Urothelium cell line (cell line): Measurements from ENCODE around the gene GSX2.
"Not testable (repeated sequence)": the region's sequence is repeated elsewhere in the genome, so short reads cannot be mapped to it uniquely, and the experiment has no call there.

ENCODE experiments used
- DNase-seq: peaks from one replicate; pipeline ENCODE4 v3.0.0; 2011; ENCODE audit warnings: low spot score, mixed read lengths
- FAIRE-seq: peaks from 2 replicates; lab custom pipeline; 2011; peaks lifted over from hg19 to GRCh38; lab: Jason Lieb, UNC

The GSX2 gene

DNA sequence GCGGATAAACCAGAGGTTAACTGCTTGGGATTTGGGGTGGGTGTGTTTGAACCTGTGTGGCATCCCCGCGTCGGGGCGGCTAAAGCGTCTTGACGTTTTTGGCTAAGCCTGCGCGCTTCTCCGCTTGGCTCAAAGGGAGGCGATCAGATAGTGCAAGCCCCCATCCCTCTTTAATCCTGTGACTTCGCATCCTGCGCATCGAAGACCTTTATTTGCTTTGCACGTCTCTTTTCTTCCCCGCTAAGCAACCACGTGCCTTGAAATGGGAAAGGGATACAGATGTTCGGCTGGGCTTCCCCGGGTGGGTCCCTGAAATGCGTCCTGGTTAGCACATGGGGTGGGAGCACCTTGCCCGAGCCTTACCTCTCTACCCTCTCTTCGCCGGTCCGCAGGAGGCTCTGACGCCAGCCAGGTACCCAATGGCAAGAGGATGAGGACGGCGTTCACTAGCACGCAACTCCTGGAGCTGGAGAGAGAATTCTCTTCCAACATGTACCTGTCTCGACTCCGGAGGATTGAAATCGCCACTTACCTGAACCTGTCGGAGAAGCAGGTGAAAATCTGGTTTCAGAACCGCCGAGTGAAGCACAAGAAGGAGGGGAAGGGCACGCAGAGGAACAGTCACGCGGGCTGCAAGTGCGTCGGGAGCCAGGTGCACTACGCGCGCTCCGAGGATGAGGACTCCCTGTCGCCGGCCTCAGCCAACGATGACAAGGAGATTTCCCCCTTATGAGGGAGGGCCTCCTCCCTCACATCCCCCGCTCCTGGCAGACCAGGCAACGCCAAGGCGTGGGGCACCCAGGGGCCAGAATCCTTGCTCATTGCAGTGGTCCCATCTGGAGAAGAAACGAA lies 1.5 kb downstream of the GSX2 start:
- DNase-seq (no peak), FAIRE-seq (no peak)

DNA sequence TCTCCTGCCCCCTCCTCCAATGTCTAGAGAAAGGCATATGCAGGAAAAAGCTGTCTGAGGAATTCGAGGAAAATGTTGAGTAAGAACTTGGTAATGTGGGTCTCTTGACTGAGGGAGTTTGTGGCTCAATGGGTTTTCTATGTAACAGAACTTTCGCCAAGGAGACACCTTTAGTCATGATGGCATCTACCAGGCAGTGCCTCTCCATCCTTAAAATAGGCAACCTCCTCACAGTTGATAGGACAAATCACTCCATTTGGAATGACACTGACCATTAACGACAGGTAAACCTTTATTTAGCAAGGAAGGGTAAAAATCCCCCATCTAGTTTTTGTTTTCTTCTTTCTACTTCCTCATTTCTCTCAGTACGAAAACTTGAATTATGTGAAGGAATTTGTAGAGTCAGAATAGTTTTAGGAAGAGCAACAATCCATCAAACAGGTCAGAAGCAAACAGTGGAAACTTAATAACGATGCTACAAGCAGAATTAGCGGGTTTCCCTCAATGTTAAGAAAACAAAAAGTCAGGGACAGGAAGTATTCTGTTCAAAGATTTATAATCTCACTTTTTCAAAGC lies 2.7 kb downstream of the GSX2 start:
- FAIRE-seq, result no peak
- no peak for DNase-seq

DNA sequence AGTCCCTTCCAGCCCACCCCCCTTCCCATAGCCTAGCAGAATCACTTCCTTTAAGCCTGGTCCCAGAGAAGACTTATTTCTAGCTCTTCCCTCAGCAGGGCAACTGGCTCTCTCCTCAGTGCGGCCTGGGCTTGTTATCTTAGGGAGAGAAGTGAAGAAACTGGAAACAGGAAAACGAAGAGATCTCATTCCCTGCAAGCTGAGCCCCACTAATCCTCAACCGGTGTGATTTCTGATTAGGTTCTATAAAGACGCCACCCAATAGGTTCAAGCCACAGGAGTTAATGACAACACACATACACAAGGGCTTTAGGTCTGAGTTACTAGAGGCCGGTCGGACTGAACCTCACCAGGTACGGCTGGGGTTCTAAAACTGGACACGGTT lies 3.2 kb downstream of the GSX2 start:
- FAIRE-seq (no peak), DNase-seq (no peak)

DNA sequence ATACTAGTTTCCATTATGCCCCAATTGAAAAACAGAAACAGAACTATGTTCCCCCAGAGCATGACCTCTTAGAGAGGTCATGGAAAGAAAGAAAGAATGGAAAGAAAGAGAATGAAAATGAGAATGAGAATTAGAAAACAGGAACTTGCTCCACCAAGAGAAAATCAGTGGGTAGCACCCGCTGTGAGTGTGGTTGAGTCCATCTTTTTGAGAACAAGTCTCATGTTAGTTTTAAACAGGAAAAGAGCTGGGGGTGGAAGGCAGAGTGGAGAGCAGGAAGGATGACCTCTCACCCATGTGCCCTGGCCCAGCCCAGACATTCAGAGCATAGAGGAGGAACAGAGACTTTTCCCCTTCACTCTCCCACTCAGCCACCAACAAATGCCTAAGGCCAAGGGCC lies 4.9 kb downstream of the GSX2 start:
- FAIRE-seq, result no peak
- DNase-seq, result no peak

DNA sequence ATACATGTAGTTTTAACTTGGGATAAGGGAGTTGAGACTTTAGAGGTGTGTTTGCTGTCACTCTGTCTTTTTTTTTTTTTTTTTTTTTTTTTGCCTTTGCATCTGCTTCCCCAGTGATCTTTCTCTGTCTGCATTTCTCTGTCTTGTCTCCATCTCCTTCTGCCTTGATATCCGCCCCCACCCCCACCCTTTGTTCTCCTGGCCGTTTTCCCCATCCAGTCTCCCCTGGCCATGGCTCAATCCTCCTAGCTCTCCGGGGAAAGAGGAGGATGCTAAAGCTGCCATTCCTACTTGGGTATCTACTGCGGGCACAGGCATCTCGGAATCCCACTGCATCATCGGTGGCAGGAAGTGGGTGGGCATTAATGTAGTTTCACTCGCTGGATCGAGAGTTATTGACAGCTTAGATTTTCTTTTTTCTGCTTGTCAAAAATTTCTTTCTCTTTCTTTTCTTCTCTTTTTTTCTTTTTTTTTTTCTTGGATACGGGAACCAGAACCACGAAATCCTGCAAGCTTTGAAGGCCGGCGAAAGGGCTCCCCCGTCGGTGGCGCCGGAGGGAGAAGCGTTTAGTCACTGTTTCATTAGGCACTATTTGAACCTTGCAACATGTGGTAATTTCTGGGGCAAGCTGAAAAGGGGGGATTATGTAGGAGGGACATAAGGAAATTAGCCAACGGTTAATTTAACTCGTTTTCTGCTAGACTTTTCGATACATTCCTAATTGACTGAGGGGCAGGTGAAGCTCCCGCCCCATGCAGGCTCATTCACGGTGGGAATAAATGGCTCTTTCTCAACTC lies 8.2 kb downstream of the GSX2 start:
- no peak for FAIRE-seq

DNA sequence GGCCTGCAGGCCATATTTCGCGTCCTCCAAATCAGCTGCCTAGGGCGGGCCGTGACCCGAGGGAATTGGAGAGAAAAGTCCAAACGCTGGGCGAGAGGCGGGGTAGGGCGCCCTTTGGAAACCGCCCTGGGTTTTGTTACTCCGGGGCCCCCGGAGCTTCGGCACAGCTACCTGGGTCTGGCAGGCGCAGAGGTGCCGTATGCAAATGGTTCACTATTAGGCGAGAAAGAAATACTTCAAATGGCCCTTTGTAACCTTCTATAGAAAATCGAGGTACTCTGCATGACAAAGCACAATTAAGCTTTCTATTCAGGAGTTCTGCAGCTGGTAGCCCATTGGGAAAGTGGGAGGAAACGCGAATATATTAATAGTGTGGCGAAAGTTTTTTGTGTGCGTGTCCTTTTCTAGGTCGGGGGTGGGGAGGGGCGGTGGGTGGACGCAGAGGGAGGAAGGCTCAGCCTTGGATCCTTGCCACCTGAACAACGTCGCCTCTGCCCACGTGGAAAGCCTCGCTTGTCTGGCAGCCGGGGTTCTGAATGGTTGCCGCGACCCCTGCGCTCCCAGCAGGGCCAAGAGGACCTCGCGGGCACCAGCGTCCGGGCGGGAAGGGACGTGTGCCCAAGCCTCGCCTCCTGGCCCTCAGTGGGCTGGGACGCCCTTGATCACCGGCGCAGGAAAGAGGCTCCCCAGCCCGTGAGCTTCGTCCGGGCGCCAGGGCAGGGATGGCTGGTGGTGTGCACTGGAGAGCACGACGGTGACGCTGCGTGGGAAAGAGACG lies 9.5 kb downstream of the GSX2 start:
- DNase-seq (no peak), FAIRE-seq (no peak)

More for the DNA sequence above, 8.2 kb downstream of the GSX2 start:
- no peak for DNase-seq

DNA sequence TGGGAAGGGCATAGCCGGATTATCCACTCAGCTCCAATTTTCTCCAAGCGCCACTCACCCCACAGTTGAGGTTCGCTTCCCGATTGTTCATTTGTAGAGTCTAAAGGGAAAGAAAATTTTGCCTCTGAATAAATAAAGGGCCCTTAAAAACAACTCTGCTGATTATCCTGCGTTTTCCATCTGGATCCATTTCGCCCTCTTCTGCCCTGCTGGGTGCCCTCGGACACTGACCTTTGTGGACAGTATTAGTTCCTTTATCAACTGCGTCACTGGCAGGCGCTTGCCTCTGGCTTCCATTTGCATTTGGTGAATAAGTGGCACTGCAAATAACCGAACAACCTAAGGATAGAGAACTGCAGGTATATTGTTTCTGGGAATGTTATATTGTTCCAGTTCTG lies 10.1 kb downstream of the GSX2 start:
- DNase-seq (no peak), FAIRE-seq (no peak)

DNA sequence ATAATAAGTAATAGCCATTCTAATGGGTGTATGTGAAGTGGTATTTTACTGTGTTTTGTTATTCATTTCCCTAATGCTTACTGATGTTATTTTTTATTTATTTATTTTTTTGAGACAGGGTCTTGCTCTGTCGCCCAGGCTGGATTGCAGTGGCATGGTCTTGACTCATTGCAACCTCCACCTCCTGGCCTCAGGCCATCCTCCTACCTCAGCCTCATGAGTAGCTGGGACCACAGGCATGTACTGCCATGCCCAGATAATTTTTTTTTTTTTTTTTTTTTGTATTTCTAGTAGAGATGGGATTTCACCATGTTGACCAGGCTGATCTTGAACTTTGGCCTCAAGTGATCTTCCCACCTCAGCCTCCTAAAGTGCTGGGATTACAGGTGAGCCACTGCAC lies 13.2 kb downstream of the GSX2 start:
- DNase-seq, result not testable (repeated sequence)

DNA sequence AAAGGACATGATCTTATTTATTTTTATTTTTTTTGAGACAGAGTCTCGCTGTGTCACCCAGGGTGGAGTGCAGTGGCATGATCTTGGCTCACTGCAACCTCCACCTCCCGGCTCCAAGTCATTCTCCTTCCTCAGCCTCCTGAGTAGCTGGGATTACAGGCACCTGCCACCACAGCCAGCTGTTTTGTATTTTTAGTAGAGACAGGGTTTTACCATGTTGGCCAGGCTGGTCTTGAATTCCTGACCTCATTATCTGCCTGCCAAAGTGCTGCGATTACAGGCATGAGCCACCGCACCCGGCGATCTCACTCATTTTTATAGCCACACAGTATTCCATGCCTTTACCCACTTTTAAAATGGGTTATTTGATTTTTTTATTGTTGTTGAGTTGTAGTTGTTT lies 16.3 kb downstream of the GSX2 start:
- not testable (repeated sequence) for FAIRE-seq, DNase-seq

More for the DNA sequence above, 13.2 kb downstream of the GSX2 start:
- not testable (repeated sequence) for FAIRE-seq

DNA sequence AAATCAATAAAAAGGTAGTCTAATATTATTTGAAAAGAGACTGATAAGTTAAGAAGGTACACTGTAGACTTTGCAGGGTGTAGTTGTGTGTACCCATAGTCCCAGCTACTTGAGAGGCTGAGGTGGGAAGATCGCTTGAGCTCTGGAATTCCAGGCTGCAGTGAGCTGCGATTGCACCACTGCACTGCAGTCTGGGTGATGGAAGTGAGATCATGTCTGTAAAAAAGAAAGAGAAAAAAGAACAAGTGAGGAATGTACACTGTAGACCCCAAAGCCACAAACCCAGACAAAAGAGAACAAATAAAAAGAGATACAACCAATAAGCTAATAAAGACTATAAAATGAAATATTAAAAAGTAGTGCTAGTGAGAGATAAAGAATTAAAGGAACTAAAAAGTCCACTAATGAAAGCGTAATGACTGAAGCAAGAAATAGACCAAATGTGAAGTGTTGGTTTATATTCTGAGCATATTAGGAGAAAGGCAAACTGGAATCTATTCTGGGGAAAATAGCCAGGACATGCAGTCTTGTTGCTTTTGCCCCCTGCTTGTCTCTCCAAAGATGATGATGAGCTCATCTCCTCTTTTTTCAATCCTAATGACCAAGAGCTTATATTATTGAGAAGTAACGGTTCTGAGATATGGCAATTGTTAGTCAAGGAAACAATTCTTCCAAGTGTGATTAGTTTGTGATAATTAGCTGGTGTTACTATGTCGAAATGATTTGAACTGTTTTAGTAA lies 19.1 kb downstream of the GSX2 start:
- no peak for FAIRE-seq
- no peak for DNase-seq

DNA sequence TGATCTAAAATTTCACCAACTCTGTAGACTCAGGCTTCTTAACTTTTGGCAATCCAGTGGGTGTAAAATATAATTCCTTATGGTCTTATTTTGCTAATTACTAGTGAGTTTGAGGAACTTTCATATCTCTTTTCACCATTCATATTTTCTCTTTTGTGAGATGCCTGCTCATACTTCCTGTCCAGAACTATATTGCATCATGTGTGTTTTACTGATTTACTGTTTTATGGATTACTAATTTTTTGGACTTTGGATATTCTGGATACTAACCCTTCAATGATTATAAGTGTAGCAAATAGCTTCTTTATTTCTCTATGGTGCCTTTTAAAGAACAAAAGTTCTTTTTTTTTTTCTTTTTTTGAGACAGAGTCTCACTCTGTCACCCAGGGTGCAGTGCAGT lies 20.6 kb downstream of the GSX2 start:
- FAIRE-seq (no peak), DNase-seq (no peak)

DNA sequence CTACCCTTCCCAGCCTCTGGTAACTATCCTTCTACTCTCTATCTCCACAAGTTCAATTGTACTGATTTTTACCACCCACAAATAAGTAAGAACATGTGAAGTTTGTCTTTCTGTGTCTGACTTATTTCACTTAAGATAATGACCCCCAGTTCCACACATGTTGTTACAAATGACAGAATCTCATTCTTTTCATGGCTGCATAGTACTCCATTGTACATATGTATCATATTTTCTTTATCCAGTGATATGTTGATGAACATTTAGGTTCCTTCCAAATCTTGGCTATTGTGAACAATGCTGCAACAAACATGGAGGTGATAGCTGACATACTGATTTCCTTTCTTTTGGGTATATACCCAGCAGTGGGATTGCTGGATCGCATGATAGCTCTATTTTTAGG lies 27.7 kb downstream of the GSX2 start:
- DNase-seq (no peak), FAIRE-seq (no peak)

DNA sequence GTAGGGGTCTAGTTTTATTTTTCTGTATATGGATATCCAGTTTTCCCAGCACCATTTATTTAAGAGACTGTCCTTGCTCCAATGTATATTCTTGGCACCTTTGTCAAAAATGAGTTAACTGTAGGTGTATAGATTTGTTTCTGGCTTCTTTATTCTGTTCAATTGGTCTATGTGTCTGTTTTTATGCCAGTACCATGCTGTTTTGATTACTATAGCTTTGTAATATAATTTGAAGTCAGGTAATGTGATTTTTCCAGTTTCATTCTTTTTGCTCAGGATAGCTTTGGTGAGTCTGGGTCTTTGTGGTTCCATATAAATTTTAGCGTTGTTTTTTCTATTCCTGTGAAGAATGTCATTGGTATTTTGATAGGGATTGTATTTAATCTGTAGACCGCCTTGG lies 28.7 kb downstream of the GSX2 start:
- not testable (repeated sequence) for DNase-seq, FAIRE-seq

DNA sequence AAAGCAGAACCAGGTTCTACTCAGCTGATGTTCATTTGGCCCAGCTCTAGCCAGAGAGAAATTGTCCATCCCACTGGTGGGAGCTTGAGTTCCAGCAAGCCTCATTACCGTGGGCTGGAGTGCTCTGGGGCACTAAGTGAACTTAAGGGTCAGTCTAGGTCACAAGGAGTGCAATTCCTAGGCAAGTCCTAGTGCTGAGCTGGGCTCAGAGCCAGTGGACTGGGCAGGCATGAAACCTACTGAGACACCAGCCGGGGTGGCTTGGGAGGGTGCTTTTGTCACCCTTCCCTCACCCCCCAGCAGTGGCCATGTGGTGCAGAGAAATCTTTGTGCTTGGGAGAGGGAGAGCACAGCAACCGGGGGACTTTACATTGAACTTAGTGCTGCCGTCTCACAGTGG lies 39.4 kb downstream of the GSX2 start:
- DNase-seq (no peak), FAIRE-seq (no peak)

DNA sequence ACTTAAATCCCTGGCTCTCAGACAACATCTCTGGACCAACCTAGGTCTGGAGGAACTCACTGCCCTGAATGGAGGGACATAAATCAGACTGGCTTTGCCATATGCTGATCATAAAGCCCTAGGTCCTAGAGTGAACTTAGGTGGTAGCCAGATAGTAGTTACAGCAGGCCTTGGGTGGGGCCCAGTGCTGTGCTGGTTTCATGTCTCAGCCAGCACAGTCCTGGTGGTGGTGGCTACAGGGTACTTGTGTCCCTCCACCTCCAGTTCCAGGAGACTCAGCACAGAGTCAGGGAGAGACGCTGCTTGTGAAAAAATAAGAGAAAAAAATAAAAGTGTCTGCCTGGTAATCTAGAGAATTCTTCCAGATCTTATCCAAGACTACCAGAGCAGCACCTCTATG lies 40.3 kb downstream of the GSX2 start:
- no peak for FAIRE-seq

DNA sequence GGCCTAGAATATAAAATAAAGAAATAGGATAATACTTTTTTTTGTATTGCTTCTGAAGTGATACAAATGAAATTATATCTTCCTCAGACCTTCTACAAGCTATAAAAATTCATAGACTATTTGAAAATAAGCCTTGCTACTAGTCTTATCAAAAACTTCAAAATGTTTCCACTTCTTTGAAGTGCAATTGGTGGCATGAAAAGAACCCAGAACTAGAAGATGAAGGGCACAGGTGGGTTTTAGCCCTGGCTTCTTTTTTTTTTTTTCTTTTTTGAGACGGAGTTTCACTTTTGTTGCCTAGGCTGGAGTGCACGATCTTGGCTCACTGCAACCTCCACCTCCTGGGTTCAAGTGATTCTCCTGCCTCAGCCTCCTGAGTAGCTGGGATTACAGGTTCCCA lies 44.2 kb downstream of the GSX2 start:
- DNase-seq, result no peak
- FAIRE-seq, result no peak

More for the DNA sequence above, 40.3 kb downstream of the GSX2 start:
- no peak for DNase-seq

DNA sequence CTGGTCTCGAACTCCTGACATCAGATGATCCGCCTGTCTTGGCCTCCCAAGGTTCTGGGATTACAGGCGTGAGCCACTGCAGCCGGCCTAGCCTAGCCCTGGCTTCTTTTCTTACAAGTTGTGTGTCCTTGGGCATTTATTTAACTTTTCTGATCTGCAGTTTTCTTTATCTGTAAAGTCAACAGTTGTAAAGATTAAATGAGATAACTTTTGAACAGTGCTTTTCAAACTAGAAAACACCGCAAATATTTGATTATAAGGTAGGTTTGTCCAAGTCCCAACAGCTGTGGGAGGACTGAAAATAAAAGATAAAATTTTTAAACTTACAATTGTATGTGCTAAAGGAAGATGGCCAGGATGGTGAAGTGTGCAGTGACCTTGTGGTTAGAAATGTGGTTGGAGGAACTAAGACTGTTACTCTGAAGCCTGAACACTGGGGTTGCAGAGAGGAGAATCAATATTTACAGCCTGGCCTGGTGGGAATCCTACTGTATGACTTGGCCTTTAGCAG lies 44.8 kb downstream of the GSX2 start:
- FAIRE-seq, result no peak
- DNase-seq, result no peak

DNA sequence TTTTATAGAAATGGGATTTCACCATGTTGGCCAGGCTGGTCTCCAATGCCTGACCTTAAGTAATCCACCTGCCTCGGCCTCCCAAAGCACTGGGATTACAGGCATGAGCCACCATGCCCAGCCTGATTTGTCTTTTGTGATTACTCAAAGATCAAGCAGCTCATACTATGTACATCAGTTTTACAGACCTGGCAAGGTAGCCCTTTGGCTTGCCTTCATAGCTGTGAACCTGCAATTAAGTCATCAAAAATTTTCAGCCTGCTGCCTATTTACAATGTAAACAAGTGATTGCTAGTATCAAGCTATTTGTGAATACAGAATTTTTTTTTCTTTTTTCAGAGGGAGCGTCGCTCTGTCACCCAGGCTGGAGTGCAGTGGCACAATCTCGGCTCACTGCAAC lies 46.2 kb downstream of the GSX2 start:
- no peak for FAIRE-seq
- DNase-seq, result no peak

DNA sequence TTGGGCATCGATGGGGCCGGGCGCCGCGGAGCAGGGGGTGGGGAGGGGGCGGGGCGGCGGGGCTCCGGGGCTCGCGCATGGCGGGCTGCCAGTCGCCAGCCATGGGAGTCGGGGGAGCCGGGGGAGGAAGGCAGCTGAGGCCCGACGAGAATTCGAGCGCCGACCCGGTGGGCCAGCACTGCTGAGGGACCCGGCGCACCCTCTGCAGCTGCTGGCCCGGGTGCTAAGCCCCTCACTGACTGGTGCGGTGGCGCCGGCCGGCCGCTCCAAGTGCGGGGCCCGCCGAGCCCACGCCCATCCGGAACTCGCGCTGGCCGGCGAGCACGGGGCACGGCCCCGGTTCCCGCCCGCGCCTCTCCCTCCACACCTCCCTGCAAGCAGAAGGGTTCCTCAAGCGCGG lies 49.4 kb downstream of the GSX2 start:
- FAIRE-seq (no peak), DNase-seq (no peak)
